BE2C (cell line): ENCODE data around the gene NTNG2.
"Not testable (repeated sequence)": the region's sequence is repeated elsewhere in the genome, so short reads cannot be mapped to it uniquely, and the experiment has no call there.

Experiments used
- DNase-seq: peaks from one replicate; pipeline ENCODE4 v3.0.0-alpha.2; 2020
- H3K27me3 ChIP-seq: fragments of 250-450 bp; sonication (Bioruptor Pico); 2 replicates; pipeline ENCODE4 v1.5.1; 2020; ENCODE audit warnings: mild to moderate bottlenecking
- H3K36me3 ChIP-seq: fragments of 250-450 bp; sonication (Bioruptor Pico); 2 replicates; pipeline ENCODE4 v1.5.1; 2020; ENCODE audit warnings: mild to moderate bottlenecking
- H3K4me1 ChIP-seq: fragments of 250-450 bp; sonication (Bioruptor Pico); 2 replicates; pipeline ENCODE4 v1.5.1; 2020
- H3K4me3 ChIP-seq: 2 replicates; pipeline ENCODE4 v1.5.1; 2011; ENCODE audit warnings: low read depth, low read length
- H3K9me3 ChIP-seq: fragments of 250-450 bp; sonication (Bioruptor Pico); 2 replicates; pipeline ENCODE4 v1.5.1; 2020
- CTCF ChIP-seq: IDR thresholded peaks from 2 replicates; pipeline ENCODE4 v1.5.1; 2012; ENCODE audit warnings: mild to moderate bottlenecking, low read depth, low read length

The NTNG2 gene

GRCh38 chr9:132125361-132125760 lies 36.5 kb upstream of the NTNG2 start:
- DNase-seq = no peak
- no peak overlapping the region for H3K4me3 ChIP-seq
- no peak for TF ChIP-seq CTCF
- no peaks in the 10 kb centered on the region for H3K4me1 ChIP-seq
- no peaks in the 10 kb centered on the region for H3K9me3 ChIP-seq
- H3K36me3 ChIP-seq = no peaks in the 10 kb centered on the region
- no peaks in the 10 kb centered on the region for H3K27me3 ChIP-seq

GRCh38 chr9:132125944-132126679 lies 35.7 kb upstream of the NTNG2 start:
- H3K4me1 ChIP-seq = no peaks in the 10 kb centered on the region
- H3K9me3 ChIP-seq = no peaks in the 10 kb centered on the region
- TF ChIP-seq CTCF = no peak
- DNase-seq = no peak
- H3K4me3 ChIP-seq = no peak overlapping the region
- no peaks in the 10 kb centered on the region for H3K36me3 ChIP-seq
- H3K27me3 ChIP-seq = no peaks in the 10 kb centered on the region

- no peak for DNase-seq
- Histone ChIP-seq H3K36me3 (no peaks in the 10 kb centered on the region), H3K9me3 (no peaks in the 10 kb centered on the region), H3K4me1 (no peaks in the 10 kb centered on the region), H3K27me3 (no peaks in the 10 kb centered on the region), H3K4me3 (no peak overlapping the region)
- no peak for TF ChIP-seq CTCF
Observed at GRCh38 chr9:132126680-132127236, 35.1 kb upstream of the NTNG2 start.

- Histone ChIP-seq H3K9me3 (no peaks in the 10 kb centered on the region), H3K36me3 (no peaks in the 10 kb centered on the region), H3K4me3 (no peak overlapping the region), H3K27me3 (no peaks in the 10 kb centered on the region), H3K4me1 (no peaks in the 10 kb centered on the region)
- no peak for DNase-seq
- TF ChIP-seq CTCF = no peak
Observed at GRCh38 chr9:132127888-132128534, 33.8 kb upstream of the NTNG2 start.

- Histone ChIP-seq H3K4me1 (no peaks in the 10 kb centered on the region), H3K27me3 (no peaks in the 10 kb centered on the region), H3K36me3 (no peaks in the 10 kb centered on the region), H3K9me3 (no peaks in the 10 kb centered on the region), H3K4me3 (no peak overlapping the region)
- no peak for DNase-seq
- TF ChIP-seq CTCF = no peak
Observed at GRCh38 chr9:132129535-132129934, 32.3 kb upstream of the NTNG2 start.

GRCh38 chr9:132134085-132134484 lies 27.8 kb upstream of the NTNG2 start:
- H3K4me1 ChIP-seq, H3K27me3 ChIP-seq, H3K9me3 ChIP-seq, H3K36me3 ChIP-seq, DNase-seq, H3K4me3 ChIP-seq: not testable (repeated sequence)
